ENCODE data around the gene RNF145. TPM values are rescaled to one million over a fixed set of nuclear protein-coding genes. Genes with fewer than 3 reads are reported as not detected.

Gene RNF145
- total and polyA plus RNA-seq, 8 donors: 116 to 216 (median 149) TPM

DNA sequence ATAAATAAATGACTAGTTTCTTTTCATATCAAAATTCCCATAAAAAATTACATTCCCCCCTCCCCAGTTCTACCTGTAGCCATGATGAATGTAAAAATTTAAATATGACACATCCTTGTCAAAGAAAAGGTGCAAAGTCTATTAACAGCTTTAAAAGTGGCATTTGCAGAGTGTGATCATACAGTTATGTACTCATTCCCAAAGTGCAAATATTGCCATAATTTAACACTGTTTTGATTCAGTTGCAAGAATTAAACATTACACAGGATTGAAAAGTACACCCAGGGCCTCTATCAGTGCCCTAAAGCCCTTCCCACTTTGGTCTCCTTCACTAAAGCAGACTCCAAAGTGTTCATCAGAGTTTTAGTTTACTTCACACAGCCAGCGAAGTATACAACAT is 51.8 kb downstream of the RNF145 start:
- Histone ChIP-seq H3K27ac (peak overlapping the region in 1 of 2 donors; percentile 0), H3K4me1 (peaks cover 0 to 17% of the 10 kb centered on the region in 2 donors), H3K27me3 (no peaks in the 10 kb centered on the region), H3K4me3 (no peak overlapping the region), H3K9me3 (no peaks in the 10 kb centered on the region), H3K36me3 (peaks cover 0 to 75% of the 10 kb centered on the region in 2 donors)
- intact Hi-C loops (cut with DNase I): no loop called here
- ATAC-seq: no peak
- TF ChIP-seq CTCF (IDR thresholded peaks at IDR 0.05): no peak
- no peak for DNase-seq

- TF ChIP-seq CTCF (IDR thresholded peaks at IDR 0.05): peak; percentile 71 to 83
- Histone ChIP-seq H3K4me3 (no peak overlapping the region), H3K27ac (peak overlapping the region in 1 of 2 donors; percentile 10), H3K27me3 (no peaks in the 10 kb centered on the region), H3K4me1 (peaks cover 0 to 17% of the 10 kb centered on the region in 2 donors), H3K9me3 (no peaks in the 10 kb centered on the region), H3K36me3 (peaks cover 0 to 69% of the 10 kb centered on the region in 2 donors)
- intact Hi-C loops (cut with DNase I): no loop called here
- ATAC-seq (peak; percentile 89), DNase-seq (peak in 2 of 4 donors; percentile 56 to 81)
Measured at GRCh38 chr5:159156426-159157238, 52.7 kb downstream of the RNF145 start.

DNA sequence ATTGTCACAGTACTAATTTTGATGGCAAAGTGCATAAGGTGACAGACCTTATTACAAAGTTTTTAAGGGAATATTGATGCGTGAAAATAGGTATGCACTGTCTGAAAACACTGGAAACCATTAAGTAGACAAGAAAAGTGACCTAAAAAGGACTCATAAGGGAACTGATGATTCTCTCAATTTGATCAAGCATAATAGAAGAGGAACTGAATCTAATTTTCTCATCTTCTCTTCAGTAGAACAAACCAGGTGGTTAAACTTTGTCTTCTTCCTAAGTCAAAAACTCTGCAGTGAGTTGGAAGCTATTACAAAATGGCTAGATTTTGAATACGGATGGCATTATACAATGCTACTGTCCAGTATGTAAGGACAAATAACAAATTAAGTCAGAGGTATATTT is 53.4 kb downstream of the RNF145 start:
- DNase-seq (no peak), ATAC-seq (no peak)

GRCh38 chr5:159152876-159153275 is 56.5 kb downstream of the RNF145 start:
- DNase-seq (no peak), ATAC-seq (no peak)
- H3K4me3 ChIP-seq: no peak overlapping the region
- no peaks in the 10 kb centered on the region for H3K9me3 ChIP-seq
- H3K27ac ChIP-seq: no peak overlapping the region
- H3K27me3 ChIP-seq: no peaks in the 10 kb centered on the region
- peaks cover 0 to 32% of the 10 kb centered on the region in 2 donors for H3K36me3 ChIP-seq
- intact Hi-C loops (cut with DNase I): no loop called here
- TF ChIP-seq CTCF (IDR thresholded peaks at IDR 0.05): no peak
- peaks cover 0 to 5% of the 10 kb centered on the region in 2 donors for H3K4me1 ChIP-seq

More for the DNA sequence above, 53.4 kb downstream of the RNF145 start:
- Histone ChIP-seq H3K27ac (no peak overlapping the region), H3K27me3 (no peaks in the 10 kb centered on the region), H3K9me3 (no peaks in the 10 kb centered on the region), H3K4me1 (peaks cover 0 to 17% of the 10 kb centered on the region in 2 donors), H3K36me3 (peaks cover 0 to 62% of the 10 kb centered on the region in 2 donors), H3K4me3 (no peak overlapping the region)
- intact Hi-C loops (cut with DNase I): no loop called here
- TF ChIP-seq CTCF (IDR thresholded peaks at IDR 0.05): no peak

DNA sequence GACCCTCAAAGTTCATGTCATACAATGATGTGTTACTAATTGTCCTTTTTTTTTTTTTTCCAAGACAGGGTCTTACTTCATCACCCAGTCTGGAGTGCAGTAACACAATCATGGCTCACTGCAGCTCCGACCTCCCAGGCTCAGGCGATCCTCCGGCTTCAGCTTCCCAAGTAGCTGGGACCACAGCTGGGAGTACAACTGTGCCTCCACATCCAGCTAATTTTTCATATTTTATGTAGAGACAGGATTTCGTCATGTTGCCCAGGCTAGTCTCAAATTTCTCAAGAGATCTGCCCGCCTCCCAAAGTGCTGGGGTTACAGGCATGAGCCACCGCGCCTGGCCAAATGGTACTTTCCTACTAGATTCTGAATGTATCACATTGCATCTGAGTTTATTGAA is 60.3 kb downstream of the RNF145 start:
- Histone ChIP-seq H3K27me3 (no peaks in the 10 kb centered on the region), H3K9me3 (no peaks in the 10 kb centered on the region), H3K4me1 (no peaks in the 10 kb centered on the region), H3K27ac (no peak overlapping the region), H3K4me3 (no peak overlapping the region), H3K36me3 (peaks cover 0 to 7% of the 10 kb centered on the region in 2 donors)
- no peak for TF ChIP-seq CTCF (IDR thresholded peaks at IDR 0.05)
- intact Hi-C loops (cut with DNase I): no loop called here
- no peak for ATAC-seq
- no peak for DNase-seq
